IPS-NIHi11 (cell line): ENCODE results near the gene C6orf136.
A peak's percentile ranks its signal among the peaks of the same experiment; 100 is the strongest.
"Not testable (repeated sequence)": the region's sequence is repeated elsewhere in the genome, so short reads cannot be mapped to it uniquely, and the experiment has no call there.

ENCODE experiments used
- DNase-seq: peaks from one replicate; pipeline ENCODE4 v3.0.0; 2012; ENCODE audit warnings: mixed read lengths, low spot score

Gene C6orf136

DNA sequence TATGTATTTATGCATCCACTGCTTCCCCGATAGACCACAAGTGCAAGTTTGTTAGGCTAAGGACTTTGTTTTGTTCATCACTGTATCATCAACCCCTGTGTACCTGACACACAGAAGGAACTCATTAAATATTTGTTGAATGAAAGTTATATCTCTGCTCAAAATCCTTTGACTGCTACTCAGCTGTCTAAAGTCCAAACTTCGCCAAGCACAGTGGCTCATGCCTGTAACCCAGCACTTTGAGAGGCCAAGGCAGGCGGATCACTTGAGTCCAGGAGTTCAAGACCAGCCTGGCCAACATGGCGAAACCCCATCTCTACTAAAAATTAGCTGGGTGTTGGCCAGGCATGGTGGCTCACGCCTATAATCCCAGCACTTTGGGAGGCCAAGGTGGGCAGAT, 11.0 kb downstream of the C6orf136 start:
- DNase-seq, result not testable (repeated sequence)

DNA sequence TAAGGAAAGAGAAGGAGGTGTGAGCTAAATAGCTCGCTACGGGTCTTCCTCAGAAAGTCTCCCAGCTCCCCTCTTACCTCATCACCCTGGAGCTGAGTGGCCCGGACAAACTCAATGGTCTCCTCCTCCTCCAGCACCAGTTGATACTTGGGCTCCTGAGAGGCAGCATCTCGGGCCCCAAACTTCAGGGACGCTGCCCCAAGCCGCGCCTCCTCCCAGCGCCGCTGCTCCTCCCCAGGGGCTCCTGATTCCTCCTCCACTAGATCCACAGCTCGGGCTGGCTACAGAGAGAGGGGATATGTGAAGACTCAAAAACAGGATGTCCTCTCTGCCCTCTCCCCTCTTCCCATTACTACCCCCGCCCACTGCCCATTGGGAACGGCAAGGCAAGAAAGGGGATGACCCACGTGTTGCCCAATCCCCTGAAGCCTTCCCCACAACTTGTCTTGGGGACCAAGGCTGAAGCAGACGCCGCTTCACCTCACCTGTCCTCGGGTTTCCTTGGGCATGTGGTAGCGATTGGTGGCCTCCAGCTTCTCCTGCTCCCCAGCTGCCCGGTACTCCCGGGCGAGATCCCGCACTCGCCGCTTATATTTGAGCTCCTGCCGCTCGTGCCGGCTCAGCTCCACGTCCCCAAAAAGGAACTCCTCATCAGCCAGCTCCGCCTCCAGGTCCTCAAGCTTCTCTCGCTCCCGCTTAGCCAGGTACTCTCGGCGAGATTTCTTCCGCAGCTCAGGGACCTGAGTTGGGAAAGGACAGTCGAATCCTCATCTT, 18.2 kb downstream of the C6orf136 start:
- no peak for DNase-seq

DNA sequence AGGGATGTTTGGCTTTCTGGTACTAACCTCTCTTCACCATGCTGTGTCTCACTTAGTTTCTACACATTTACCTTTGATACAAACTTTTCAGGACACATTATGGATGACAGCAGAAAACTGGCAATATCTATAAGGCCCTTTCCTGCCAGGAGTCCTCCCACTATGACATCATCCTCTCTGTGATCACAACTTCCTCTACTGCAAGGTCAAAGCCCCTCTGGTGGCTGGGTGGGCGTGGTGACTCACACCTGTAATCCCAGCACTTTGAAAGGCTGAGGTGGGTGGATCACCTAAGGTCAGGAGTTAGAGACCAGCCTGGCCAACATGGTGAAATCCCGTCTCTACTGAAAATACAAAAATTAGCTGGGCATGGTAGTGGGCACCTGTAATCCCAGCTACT, 19.4 kb downstream of the C6orf136 start:
- DNase-seq, result not testable (repeated sequence)

DNA sequence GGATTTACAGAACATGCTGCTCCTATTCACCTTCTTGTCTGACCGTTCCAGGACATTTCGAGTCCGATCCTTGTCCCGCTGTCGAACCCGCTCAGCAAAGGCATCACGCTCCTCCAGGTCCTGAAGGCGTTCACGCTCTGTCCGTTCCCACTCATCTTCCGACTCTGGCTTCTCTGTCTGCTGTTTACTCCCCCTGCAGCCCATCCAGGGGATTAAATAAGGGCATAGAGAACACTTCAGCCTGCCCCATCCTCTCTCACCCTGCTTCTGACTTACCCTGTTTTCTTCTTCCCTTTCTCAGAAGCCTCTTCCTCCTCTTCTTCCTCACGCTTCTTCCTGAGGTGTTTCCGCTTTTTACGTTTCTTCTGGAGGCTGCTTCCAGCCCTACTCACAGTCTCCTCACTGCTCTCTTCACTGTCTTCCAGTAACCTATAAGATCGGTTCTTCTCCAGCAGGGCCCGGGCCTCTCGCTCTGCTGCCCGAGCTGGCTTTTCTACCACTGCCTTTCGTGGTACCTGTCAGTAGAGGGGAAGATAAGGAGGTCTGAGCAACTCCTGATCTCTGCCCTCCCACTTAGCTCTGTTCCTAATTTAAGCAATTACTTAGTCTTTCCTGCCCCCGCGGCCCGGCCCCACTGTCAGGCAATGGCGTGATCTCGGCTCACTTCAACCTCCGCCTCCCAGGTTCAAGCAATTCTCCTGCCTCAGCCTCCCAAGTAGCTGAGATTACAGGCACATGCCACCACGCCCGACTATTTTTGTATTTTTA, 24.0 kb downstream of the C6orf136 start:
- DNase-seq, result no peak

DNA sequence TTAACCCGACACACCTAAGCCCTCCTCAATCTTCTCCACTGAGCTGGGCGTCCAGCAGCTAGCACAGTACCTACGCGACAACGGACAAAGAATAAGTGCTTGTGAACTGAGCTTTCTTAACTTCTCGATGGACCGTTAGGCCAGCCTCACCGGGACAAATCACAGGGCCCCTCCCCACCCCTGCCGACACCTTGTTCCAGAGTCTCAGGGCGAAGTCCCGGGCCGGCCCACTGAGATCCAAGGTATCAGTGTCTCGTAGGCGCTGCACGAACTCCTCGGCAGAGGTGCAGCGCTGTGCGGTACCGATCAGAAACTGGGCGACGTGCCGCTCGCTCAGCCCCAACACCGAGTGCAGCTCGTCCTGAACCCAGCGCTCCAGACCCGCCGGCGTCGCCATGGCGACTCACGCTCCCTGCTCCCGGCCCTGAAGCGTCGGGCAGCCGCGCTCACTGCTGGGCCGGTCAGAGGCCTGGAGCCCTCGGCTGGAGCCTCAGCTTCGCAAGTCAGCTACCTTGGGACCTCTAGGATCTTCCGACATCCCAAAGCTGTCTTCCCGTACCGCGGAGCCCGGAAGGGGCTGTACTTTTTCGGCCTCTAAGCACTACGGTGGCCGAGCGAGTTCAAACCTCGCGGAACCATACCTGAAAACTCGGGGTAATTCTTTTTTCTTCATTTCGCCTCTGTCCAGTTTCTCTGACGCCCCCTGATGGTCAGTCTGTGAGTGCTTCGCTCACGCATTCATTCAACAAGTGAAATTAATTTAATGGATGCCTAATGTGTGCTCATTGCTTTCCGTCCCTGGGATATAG, 25.7 kb downstream of the C6orf136 start, which contains the start of gene DHX16:
Gene DHX16, minus strand, starts transcription at position 562 of the 809 bp plus-strand sequence. Its CDS starts 165 bp downstream, at position 397.
- peak; percentile 93 for DNase-seq

DNA sequence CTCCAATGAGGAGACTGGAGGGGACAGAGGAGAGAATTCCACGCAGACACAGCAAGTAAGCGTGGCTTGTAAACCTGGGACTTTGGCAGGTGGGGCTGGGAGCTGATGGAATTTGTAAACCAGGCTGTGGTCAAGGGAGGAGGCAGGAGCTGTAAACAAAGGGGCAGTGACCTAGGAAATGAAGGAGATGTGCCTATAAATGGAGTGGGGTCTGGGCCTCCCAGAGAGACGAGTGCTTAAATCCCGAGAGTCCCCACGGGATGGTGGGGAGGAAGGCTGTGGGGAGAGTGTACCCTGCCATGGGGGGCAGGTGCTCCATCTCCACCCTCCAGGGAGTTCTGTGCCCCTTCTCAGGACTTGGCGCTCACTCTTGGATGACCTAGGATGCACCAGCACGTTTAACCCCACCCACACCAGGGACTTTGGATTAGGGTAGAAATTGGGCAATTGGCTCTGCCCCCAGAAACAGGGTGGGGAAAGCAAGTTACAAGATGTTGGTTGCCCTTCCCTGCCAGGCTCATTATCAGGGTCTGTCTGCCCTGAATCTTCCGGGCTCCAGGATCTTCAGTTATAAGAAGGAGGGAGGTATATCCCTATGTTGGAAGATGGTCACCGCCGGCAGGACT, 29.8 kb downstream of the C6orf136 start:
- DNase-seq, result no peak

DNA sequence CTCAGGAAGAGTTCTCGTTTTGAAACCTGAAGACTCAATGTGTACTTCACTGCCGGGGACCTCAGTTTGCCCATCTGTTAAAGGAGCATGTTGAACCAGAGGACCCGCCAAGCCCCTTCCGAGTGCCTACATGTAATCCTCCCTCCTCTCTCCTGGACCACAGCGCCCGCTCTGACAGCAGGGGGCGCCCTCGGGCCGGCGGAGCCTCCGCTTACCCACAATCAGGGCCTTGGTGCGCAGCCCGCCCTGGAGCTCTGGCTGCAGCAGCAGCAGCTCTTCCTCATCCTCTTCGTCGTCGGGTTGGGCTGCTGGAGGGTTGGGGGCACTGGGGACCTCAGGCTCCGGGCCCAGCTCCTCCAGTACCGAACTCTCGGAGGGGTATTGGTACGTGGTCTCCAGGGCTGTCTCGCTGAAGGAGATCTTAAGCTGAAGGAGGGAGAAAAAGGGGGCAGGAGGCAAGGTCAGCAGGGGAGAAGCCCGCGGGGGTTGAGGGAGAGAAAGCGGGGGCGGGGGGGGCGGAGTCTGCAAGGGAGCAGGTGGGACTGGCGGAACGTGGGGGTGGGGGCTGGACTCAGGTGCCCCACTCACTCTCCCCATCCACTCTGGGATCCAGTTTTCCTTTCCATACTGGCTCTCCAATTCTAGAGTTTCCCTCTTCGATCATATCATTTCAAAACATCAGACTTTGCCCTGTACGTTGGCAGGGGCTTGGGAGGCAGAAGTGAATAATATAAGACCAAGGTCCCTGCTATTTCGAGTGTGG, 32.2 kb downstream of the C6orf136 start:
- peak; percentile 88 for DNase-seq

DNA sequence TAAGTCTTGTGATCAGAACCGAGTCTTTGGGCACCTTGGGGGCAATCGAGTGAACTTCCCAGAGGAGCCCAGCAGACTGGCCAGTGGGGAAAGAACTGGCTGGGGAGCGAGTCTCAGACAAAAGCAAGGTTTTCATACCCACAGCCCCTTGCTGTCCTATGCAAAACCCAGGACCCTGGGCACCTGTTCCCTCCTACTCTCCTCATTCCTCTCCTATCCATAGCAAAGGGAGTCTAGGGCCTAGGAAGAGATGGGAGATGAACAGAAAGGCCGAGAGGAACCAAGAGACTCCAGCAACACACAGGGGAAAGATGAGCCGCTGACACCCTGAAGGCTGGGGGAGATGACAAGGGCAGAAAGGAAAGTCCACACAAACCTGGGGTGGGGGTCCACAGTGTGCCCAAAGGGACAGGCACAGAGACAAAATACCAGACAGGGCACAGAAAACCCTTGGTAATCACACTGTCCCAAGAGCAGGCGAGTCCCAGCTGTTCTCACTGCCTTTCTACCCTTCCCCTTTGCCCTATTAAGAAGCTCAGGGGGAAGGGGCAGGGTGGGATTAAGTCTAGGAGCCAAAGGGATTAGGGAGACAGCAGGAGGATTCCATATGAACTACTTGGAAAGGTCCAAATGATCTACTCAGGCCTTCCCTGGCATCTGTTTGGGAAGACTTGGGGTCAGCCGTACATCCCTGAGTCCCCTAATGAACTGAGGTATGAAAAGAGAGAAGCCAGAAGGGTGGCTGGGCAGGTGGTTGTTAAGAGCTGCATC, 33.0 kb downstream of the C6orf136 start:
- no peak for DNase-seq

DNA sequence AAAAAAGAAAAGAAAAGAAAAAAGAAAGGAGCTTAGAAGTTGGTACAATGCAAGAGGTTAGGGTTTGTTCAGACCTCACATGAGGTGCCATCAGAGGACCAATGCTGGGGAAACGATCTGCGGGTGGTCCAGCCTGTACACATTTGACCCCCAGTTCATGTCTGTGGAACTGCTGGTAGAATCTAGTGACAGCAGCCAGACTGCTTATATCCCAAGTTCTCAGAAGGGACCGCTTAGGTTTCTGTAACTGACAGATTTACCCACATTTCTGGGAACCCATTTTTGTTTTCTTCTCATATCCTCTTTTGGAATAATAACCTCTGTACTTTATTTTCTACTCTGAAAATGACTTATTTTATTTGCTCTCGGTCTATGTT, 34.8 kb downstream of the C6orf136 start:
- DNase-seq, result no peak

DNA sequence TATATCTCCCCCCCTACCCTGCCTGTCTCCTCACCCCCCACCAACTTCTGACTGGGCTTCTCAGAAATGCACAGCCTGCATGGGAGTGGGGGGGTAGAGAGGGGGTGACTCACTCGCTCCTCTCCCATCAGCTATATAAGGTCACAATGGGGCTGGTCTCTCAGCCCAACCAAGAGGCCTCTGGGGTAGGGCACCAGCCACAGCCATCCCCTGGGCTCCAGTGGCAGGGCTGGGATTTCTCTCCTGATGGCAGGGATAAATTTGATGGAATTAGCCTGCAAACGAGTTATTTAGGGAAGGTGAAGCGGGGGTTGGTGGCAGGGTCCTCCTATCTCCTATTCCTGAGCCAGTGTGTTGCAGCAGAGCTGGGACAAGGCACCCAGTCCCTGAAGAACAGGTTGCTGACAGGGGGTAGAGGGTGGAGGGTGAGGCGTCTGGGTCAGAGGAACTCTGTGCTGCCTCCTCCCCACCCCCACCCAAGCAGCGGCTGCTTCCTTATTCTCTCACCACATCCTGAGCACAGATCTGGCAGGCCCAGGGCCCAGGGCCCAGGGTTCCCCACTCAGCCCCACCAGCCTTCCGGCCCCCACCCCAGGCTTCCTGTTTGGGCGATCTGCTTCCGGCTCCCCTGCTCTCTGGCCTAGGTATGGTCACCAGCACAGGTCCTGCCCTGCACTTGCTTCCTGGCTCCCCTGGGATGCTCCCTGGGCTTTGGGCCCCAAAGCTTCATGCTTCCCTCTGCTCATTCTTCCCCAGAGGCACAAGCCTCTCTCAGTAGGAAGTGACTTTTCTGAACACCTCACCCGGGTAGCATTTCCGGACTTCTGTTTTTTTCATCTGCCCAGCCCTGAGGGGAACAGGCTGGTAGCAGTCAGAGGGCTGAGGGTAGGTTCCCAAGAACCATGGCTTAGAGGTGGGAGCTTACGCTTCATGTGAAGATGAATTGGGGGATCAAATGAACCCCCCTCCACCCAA, 35.5 kb downstream of the C6orf136 start:
- DNase-seq, result peak; percentile 49

DNA sequence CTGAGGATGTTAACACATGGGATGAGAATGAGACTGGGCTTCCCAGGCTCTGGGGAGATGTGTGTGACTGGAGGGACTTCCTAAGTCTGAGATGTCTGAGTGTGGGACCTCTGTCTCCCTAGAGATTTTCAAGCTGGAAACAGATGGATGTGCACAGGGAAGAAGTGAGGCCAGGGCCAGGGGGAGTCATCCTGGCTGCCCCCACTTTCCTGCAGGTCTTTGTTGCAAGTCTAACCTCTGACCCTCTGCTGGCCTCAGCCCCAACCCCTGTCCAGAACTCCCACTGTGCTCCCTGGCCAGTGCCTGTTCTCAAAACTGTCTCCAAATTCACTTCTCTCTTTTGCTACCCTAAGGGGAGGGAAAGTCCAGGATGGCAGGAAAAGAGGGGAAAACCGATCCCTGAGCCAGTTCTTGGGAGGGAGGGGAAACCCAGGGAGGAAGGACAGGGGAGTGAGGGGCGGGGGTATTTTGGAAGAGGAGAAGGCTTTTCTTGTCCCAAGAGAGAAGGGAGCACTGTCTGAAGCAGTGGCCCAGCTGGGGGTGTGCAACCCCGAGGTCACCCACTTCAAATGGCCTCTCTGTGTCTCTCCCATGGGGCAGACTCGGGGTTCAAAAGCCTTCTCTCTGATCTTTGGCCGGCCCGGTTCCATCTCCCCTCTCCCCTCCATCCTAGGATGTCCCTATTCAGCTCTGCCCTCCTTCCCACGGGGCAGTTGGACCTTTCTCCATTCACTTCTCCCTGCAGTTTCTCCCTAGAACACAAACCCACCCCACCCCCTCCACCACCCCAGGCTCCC, 36.4 kb downstream of the C6orf136 start:
- no peak for DNase-seq

DNA sequence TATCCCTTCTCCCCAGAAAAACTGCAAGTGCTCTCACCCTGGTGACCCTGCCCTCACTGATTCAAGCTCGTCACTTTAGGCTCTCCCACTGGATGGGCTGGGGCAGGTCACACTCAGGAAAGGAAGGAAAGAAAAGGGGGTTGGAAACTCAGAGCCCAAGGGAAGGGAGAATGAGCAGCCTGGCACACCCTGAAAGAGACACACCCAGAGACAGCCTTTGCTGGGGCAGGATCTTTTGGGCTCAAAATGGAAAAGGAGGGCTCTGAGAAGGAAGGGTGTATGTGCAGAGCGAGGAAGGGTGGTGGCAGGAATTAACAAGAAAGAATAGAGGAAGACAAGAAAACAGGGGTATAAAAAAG, 37.0 kb downstream of the C6orf136 start:
- DNase-seq, result no peak

DNA sequence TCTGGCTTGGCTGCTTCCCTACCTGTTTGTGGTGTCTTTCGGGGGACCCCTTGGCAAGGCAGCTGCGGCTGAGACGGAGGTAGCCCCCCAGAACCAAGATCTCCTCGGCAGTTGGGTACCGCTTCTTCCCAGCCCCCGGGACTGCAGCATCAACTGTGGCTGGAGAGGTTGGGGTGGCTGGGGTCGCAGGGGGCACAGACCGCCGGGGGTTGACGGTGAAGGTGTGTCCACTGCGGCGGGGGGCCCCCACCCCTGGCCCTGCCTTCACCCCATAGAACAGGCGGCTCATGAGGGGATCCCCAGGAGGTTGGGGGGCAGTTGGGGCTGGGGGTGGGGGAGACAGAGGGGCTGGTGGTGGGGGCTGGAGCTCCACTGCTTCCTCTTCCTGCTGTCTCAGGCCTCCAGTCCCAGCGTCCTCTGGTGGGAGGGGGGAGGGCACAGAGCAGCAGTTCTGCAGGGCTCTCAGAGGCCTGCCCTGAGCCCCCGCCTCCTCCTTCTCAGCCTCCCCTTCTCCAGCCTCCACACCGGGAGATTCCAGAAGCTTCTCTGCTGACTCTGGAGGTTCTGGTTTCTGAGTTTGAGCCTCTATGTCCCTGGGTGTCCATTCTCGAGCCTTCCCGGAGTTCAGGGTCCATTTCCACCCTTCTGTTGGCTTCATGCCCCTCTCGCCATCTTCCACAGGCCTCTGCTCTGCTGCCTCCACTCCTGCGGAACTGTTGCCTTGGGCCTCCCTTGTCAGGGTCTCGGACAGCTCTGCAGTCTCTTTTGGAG, 37.6 kb downstream of the C6orf136 start:
- DNase-seq, result no peak

DNA sequence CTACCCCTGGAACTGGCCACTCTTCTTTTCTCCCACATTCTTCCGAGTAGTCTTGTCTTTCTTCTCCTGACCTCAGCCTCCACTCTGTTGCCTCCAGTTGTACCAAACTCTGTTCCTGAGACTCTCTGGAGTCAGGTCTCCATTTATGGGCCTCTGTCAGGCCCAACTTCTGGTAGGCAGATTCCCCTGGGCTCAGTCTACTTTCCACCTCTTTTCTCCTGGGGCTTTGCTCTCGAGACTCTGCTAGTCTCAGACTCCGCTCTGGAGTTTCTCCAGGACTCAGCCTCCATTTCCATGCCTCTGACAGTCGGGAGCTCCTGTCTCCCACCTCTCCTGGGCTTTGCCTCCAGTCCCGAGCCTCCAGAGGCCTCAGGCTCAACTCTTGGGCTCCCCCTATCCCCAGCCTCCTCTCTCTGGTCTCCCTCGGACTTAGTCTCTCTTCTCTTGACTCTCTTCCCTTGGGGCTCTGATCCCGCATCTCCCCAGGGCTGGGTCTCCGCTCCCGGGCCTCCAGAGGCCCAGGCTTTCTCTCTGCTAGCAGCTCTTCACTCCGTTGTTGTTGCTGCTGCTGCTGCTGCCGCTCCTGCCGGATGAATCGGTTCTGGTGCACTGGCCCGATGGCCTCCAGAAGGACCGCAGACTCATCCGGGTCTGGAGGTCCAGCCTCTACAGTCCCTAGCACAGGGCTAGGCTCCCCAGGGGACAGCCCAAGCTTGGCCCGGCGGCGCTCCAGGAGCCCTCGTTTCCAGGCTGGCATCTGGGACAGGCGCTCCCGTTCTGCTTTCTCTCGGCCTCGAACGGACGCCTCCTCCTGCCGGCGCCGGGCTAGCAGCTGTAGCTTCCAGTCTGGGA, 38.5 kb downstream of the C6orf136 start:
- DNase-seq, result peak; percentile 25

DNA sequence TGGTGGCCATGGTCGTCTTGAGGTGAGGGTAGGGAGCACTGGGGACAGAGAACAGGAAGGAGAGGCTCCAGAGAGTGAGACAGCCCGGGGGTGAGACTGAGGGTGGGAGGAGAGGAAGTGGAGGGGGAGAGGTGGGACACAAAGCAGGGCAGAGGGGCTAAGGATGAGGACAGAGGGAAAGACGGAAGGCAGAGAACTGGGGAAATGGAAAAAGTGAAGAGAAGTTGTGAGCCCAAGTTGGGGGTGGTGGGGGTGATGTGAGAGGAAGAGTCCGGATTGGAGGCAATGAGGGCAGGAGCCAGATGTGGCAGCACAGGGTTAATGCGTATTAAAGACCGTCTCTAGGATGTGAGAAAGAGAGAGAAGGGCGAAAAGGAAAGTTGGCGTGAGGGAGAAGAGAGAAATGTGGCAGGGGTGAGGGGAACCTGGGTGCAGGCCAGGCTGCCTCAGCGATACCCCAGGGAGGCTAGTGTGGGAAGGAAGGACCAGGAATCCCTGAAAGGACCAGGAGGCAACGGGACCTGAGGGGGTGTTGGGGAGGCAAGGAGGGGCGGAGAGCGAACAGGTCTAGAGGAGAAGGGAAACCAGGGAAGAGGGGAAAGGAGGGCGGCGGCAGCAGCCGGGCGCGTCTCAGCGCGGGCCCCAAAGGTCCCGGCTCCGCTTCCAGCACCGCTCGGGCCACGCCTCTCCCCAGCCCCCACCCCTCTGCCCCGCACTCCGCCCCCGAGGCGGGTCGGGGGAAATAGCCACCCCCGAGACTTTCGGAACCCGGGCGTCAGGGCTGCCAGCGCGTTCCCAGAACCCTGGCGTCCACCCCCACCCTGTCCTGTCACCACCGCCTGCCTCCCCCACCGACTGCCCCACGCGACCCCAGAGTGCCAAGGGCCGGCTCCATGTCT, 39.3 kb downstream of the C6orf136 start, which contains the start of gene PPP1R18:
Gene PPP1R18, minus strand, starts transcription at position 637 of the 899 bp plus-strand sequence. Its CDS starts 627 bp downstream, at position 10.
- DNase-seq, result peak; percentile 73
